HuH-7 (cell line): ENCODE measurements around the gene TMCO4.
A peak's percentile ranks its signal among the peaks of the same experiment; 100 is the strongest.
"Not testable (repeated sequence)": the region's sequence is repeated elsewhere in the genome, so short reads cannot be mapped to it uniquely, and the experiment has no call there.

Experiments used
- DNase-seq: peaks from one replicate; pipeline ENCODE4 v3.0.0; 2011; ENCODE audit warnings: low spot score

TMCO4 gene

GRCh38 chr1:19799230-19800075 is at the start of gene TMCO4:
Gene TMCO4 (minus strand): TSS chr1:19799916. CDS start chr1:19780758, 19,158 bp downstream.
- peak; percentile 79 for DNase-seq

DNA sequence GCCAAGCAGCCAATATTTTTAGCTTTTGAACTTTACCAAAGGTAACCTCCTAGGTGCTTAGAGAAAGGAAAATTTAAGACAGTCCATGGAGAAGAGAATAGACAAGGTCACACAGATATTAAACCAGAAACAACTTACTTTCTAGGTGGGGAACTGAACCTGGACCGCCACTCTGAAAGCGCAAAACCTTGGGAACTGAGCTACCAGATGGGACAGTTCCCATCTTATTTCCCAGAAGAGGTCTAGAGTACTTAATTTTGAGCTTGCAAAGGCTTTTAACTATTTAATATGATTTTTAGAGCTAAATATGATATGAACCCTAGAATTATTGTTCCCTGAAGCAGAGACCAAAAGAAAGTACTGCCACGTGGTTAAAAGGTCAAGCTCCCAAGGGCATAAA is 49.6 kb upstream of the TMCO4 start:
- DNase-seq, result not testable (repeated sequence)

DNA sequence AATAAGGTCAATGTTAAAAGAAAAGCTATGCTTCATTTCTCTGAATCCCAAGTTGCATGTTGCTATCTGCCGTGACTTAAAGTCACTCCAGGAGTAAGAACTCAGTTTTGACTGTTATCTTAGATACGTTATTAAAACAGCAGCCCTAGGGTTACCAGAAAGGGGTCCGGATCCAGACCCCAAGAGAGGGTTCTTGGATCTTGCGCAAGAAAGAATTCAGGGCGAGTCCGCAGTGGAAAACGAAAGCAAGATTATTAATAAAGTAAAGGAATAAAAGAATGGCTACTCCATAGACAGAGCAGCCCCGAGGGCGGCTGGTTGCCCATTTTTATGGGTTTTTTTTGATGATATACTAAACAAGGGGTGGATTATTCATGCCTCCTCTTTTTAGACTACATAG is 47.6 kb upstream of the TMCO4 start:
- not testable (repeated sequence) for DNase-seq

DNA sequence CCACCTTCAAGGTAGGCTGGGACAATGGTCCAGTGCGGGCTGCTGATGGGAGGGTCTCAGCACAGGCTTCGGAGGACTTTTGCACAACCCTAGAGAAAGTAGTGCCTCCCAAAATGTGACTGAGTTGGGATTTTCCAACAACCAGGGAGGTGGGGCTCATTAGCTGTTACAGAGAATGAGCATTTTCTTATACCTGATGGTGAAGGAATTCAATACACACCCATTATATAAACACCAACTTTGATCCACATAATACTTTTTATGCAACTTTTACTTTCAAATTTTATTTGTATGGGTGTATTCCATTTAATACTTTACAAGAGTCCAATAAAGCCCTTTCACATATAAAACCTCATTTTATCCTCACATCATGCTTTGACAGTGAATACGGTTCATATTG is 46.6 kb upstream of the TMCO4 start:
- DNase-seq, result no peak

GRCh38 chr1:19845555-19845954 is 45.8 kb upstream of the TMCO4 start:
- no peak for DNase-seq

DNA sequence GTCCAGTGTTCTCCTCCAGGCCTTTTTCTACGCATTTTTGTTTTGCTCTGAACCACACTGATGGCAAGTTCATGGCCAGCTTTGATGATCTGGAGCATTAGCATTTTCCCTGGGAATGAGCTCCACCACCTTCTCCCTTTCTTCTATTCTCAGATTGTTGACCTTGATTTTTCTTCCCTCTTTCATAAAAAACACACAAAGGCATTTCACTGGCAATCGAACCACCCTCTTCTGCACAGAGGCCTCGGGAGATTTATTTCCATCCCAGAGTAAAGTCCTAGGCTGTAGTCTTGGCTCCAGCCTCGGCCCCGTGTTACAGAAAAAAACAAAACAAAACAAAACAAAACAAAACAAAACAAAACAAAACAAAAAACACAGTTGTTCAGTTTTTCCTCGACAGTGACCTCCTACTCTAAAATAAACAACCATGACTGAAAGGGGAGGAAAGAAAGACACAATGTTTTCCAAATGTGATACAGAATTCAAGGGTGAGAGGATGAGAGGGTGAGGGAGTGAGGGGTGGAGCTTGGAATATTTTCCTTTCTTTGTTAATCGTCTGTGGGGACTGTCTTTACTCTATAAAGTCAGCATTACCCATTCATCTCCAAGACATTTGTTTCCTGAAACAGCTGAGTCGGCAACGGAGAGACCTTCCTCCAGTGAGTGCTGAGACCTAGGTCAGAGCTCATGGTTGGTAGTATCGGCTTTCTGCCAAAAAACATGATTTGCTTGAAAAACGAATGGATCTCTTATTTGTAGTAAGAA is 45.2 kb upstream of the TMCO4 start:
- DNase-seq, result no peak

GRCh38 chr1:19840228-19840627 is 40.5 kb upstream of the TMCO4 start:
- no peak for DNase-seq

- no peak for DNase-seq
Measured at GRCh38 chr1:19837866-19838265, 38.1 kb upstream of the TMCO4 start.

DNA sequence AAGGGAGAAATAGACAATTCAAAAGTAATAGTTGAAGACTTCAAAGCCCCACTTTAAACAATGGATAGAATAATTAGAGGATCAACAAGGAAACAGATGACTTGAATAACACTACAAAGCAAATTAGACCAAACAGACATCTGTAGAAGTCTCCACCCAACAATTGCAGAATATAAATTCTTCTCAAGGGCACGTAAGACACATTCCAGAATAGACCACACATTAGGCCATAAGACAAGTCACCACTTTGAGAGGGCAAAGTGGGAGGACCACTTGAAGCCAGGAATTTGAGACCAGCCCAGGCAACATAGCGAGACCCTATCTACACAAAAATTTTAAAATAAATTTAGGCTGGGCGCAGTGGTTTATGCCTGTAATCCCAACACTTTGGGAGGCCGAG is 35.9 kb upstream of the TMCO4 start:
- DNase-seq, result no peak

- no peak for DNase-seq
Measured at GRCh38 chr1:19831441-19831840, 31.7 kb upstream of the TMCO4 start.

GRCh38 chr1:19828546-19828945 is 28.8 kb upstream of the TMCO4 start:
- no peak for DNase-seq

- DNase-seq, result peak; percentile 33
Measured at GRCh38 chr1:19825298-19825697, 25.6 kb upstream of the TMCO4 start.

- DNase-seq, result no peak
Measured at GRCh38 chr1:19824541-19824940, 24.8 kb upstream of the TMCO4 start.

GRCh38 chr1:19824036-19824435 is 24.3 kb upstream of the TMCO4 start:
- DNase-seq, result no peak

- no peak for DNase-seq
Measured at GRCh38 chr1:19819701-19820100, 20.0 kb upstream of the TMCO4 start.

DNA sequence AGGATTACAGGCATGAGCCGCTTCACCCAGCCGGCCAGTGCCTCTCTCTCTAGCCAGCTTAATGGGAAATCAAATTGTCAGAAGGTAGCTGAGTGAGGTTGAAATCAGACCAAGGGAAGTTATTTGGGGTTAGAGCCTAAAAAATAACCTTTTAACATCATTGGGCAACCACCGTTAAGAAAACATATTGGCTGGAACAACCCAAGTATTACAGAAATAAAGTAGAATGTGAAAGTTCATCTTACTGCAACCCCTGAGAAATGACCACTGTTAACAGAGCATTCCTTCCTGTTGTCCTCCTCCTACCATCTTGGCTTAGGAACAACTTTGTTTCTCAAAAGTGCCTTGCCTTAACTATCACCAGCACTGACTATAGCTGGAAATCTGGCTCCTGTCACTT is 18.6 kb upstream of the TMCO4 start:
- no peak for DNase-seq

GRCh38 chr1:19817160-19817559 is 17.4 kb upstream of the TMCO4 start:
- no peak for DNase-seq

- not testable (repeated sequence) for DNase-seq
Measured at GRCh38 chr1:19816737-19817086, 17.0 kb upstream of the TMCO4 start.

- DNase-seq, result peak; percentile 40
Measured at GRCh38 chr1:19815801-19816736, 16.4 kb upstream of the TMCO4 start.

DNA sequence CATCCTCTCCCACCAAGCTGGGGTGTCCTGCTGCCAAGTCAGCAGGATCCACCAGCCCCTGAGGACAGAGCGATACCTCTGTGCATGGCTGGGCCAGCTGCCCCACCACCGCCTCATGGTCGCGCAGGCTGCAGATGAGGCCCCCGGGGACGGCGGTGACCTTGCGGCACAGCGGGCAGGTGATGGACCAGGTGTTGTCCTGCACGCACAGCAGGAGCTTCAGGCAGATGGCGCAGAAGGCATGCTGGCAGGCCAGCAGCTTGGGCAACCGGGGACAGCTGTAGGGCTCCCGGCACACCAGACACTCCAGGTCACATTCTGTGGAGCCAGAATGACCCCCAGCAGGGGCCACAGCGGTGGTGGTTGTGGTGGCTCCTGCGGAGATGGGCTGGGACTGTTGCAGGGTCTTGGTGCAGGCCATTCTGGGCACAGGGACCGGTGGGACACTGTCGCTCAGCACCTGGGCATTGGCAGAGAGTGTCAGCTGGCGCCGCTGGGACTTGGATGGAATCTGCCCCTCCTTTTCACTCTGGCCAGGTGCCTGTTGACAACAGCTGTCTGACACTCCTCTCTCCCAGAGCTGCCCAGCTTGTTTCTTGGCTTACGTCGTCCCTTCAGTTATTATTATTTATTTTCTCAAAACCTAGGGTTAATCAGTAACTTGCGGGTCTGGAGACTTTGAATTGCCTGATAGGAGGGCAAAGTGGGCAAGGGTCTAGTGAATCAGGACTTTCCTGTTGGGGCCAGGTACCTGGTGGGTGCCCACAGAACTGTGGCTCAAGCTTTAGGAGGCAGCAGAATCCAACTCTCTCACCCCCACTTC is 15.2 kb upstream of the TMCO4 start, which contains the start of gene RNF186:
RNF186 (minus strand) TSS at position 603 of the 823 bp plus-strand sequence; CDS start at position 421, 182 bp downstream.
- DNase-seq, result no peak

GRCh38 chr1:19814244-19814661 is 14.5 kb upstream of the TMCO4 start:
- DNase-seq, result no peak
